A549 (cell line): ENCODE measurements around the gene ZNF536. TPM values are rescaled to one million over a fixed set of nuclear protein-coding genes. Genes with fewer than 3 reads are reported as not detected.
A peak's percentile ranks its signal among the peaks of the same experiment; 100 is the strongest.

Experiments used
- ATAC-seq, 2 experiments: fragments of 200-7000 bp in 1 of 2; fragments of >200 bp in 1 of 2; cut with Nextera tagmentation in 1 of 2; cut with Tn5 transposase in 1 of 2; 3 replicates each; pipeline versions ENCODE4 v1.8.0 to v1.9.1; 2018 to 2020; ENCODE audit warnings: mild to moderate bottlenecking in 1 of 2, moderate library complexity in 1 of 2
- CTCF ChIA-PET: fragments of 300-600 bp; sonication (Branson Sonifier 250); formaldehyde crosslinking; extraction: SDS; loops from one replicate; lab custom pipeline; 2021; ENCODE audit warnings: antibody characterized with exemption, inconsistent platforms; lab: Yijun Ruan, JAX
- POLR2A ChIA-PET: fragments of 350-600 bp; formaldehyde crosslinking; extraction: SDS; loops from one replicate; lab custom pipeline; 2021; ENCODE audit warnings: antibody characterized with exemption, inconsistent platforms; lab: Yijun Ruan, JAX
- DNase-seq, 2 experiments: peaks; one replicate each; pipeline versions ENCODE4 v3.0.0 to v3.0.0-alpha.2; 2011 to 2016; ENCODE audit warnings: low read depth in 1 of 2, low spot score in 1 of 2
- FAIRE-seq: peaks from 2 replicates; lab custom pipeline; 2011; peaks lifted over from hg19 to GRCh38; lab: Jason Lieb, UNC
- H3K27ac ChIP-seq, 2 experiments: fragments of >200 bp; sonication (Bioruptor Twin); formaldehyde crosslinking; 3 replicates each; pipeline ENCODE4 v1.5.1; 2016 to 2017
- H3K4me1 ChIP-seq: fragments of >200 bp; sonication (Bioruptor Twin); formaldehyde crosslinking; 3 replicates; pipeline ENCODE4 v1.6.1; 2016
- H3K4me2 ChIP-seq: fragments of >200 bp; sonication (Bioruptor Twin); formaldehyde crosslinking; 3 replicates; pipeline ENCODE4 v1.6.1; 2016
- H3K4me3 ChIP-seq: fragments of >200 bp; sonication (Bioruptor Twin); formaldehyde crosslinking; 3 replicates; pipeline ENCODE4 v1.5.1; 2016
- H3K9me3 ChIP-seq: fragments of >200 bp; sonication (Bioruptor Twin); formaldehyde crosslinking; 3 replicates; pipeline ENCODE4 v1.6.1; 2016
- BCL3 ChIP-seq: fragments of >200 bp; sonication (Bioruptor Twin); formaldehyde crosslinking; IDR thresholded peaks from 3 replicates; pipeline ENCODE4 v1.6.1; 2016
- CEBPB ChIP-seq, 2 experiments: fragments of >200 bp in 1 of 2; sonication (Bioruptor Twin) in 1 of 2; formaldehyde crosslinking in 1 of 2; IDR thresholded peaks; 2 replicates each; pipeline ENCODE4 v1.6.1; 2012 to 2016
- EHMT2 ChIP-seq: fragments of 200-600 bp; sonication (generic); IDR thresholded peaks from 2 replicates; pipeline ENCODE4 v1.6.1; 2016; ENCODE audit warnings: antibody characterized with exemption, low read depth, mild to moderate bottlenecking, moderate library complexity
- HDAC2 ChIP-seq: fragments of 200-600 bp; sonication (generic); IDR thresholded peaks from 2 replicates; pipeline ENCODE4 v1.6.1; 2016
- HOXA7 ChIP-seq: fragments of 250-450 bp; sonication (Bioruptor Pico); IDR thresholded peaks from 2 replicates; pipeline ENCODE4 v1.5.0; 2020; ENCODE audit warnings: mild to moderate bottlenecking, moderate library complexity
- JUN ChIP-seq, 2 experiments: fragments of >200 bp; sonication (Bioruptor Twin); formaldehyde crosslinking; IDR thresholded peaks; 2 replicates in 1 of 2; 3 replicates in 1 of 2; pipeline ENCODE4 v1.6.1; 2016 to 2017
- JUNB ChIP-seq: fragments of >200 bp; sonication (Bioruptor Twin); formaldehyde crosslinking; IDR thresholded peaks from 2 replicates; pipeline ENCODE4 v1.6.1; 2016
- KDM5A ChIP-seq: fragments of 200-600 bp; sonication (generic); IDR thresholded peaks from 2 replicates; pipeline ENCODE4 v1.6.1; 2016; ENCODE audit warnings: antibody characterized with exemption, mild to moderate bottlenecking
- MAX ChIP-seq: IDR thresholded peaks from 2 replicates; pipeline ENCODE4 v1.6.1; 2012
- NFE2L2 ChIP-seq: fragments of 150-350 bp; conservative IDR thresholded peaks from 2 replicates; pipeline ENCODE4 v1.6.1; 2014; ENCODE audit warnings: low read length
- NR3C1 ChIP-seq: fragments of >200 bp; sonication (Bioruptor Twin); formaldehyde crosslinking; IDR thresholded peaks from 3 replicates; pipeline ENCODE4 v1.6.1; 2017
- POLR2A ChIP-seq: IDR thresholded peaks from 2 replicates; pipeline ENCODE4 v1.6.1; 2012; ENCODE audit warnings: mild to moderate bottlenecking, low read length
- POLR2AphosphoS2 ChIP-seq: conservative IDR thresholded peaks from 2 replicates; pipeline ENCODE4 v1.6.1; 2012; ENCODE audit warnings: low read length, improper control_type of control experiment, inconsistent platforms
- RAD21 ChIP-seq, 2 experiments: fragments of >200 bp in 1 of 2; sonication (Bioruptor Twin) in 1 of 2; formaldehyde crosslinking in 1 of 2; IDR thresholded peaks in 1 of 2; conservative IDR thresholded peaks in 1 of 2; 2 replicates in 1 of 2; 3 replicates in 1 of 2; pipeline ENCODE4 v1.6.1; 2012 to 2018; ENCODE audit warnings: inconsistent platforms in 1 of 2
- RFX5 ChIP-seq: fragments of 450-650 bp; IDR thresholded peaks from 2 replicates; pipeline ENCODE4 v1.7.1; 2014; ENCODE audit warnings: antibody characterized with exemption, mild to moderate bottlenecking, moderate library complexity
- ZNF302 ChIP-seq: fragments of 250-450 bp; sonication (Bioruptor Pico); IDR thresholded peaks from 2 replicates; pipeline ENCODE4 v1.9.0; 2021; ENCODE audit warnings: inconsistent platforms, mild to moderate bottlenecking, moderate library complexity
- WGBS: methylation state at CpG from one replicate; pipeline ENCODE4 v1.1.6; 2017; ENCODE audit errors: missing lambda C conversion rate; 5-methylcytosine and 5-hydroxymethylcytosine counted together
- polyA plus RNA-seq, 4 experiments: library from polyadenylated mRNA; depleted of rRNA in 3 of 4; stranded (reverse); fragments of >200 nt; fragmentation: RNase III in 1 of 4; extraction: RNeasy Plus Mini Kit Qiagen cat#74134 plus additional on column Dnase treatment in 1 of 4; gene quantifications; 2 replicates in 3 of 4; 3 replicates in 1 of 4; pipeline ENCODE4 v1.2.3, GENCODE V29; 2011 to 2017
- TF ChIP-seq, protein P1 (sequence below): fragments of 150-350 bp; IDR thresholded peaks from 2 replicates; pipeline ENCODE4 v1.6.1; 2014; ENCODE audit warnings: low read depth, mild to moderate bottlenecking, low read length
- TF ChIP-seq, protein P2 (sequence below): fragments of >200 bp; sonication (Bioruptor Twin); formaldehyde crosslinking; IDR thresholded peaks from 2 replicates; pipeline ENCODE4 v1.6.1; 2016
- TF ChIP-seq, protein P3 (sequence below): fragments of >200 bp; sonication (Bioruptor Twin); formaldehyde crosslinking; IDR thresholded peaks from 3 replicates; pipeline ENCODE4 v1.5.1; 2016

Gene ZNF536
- polyA plus RNA-seq, 2 of the 4 experiments (the other 2 are of a cell fraction), result not detected

GRCh38 chr19:30566681-30567420, 194.7 kb downstream of the ZNF536 start:
- H3K4me3 ChIP-seq, result no peak overlapping the region
- DNase-seq (no peak), ATAC-seq (peak in 1 of 2 experiments; percentile 23; a peak in 1 of 6 replicates), FAIRE-seq (no peak)
- CTCF ChIA-PET, result interaction anchor here (1.1 to 1.5 kb wide), 3 partner anchors 12 to 60 kb away, joined by 3 read pairs; no protein-coding TSS in a partner anchor
- WGBS, result 30% methylated on average over 17 of the region's 22 CpGs
- no peak overlapping the region for H3K4me2 ChIP-seq
- H3K27ac ChIP-seq, result no peak overlapping the region
- H3K4me1 ChIP-seq, result no peaks in the 10 kb centered on the region
- POLR2A ChIA-PET, result no interaction called here
- TF ChIP-seq EHMT2 (no peak), JUNB (no peak), ZNF302 (CRISPR knock-in tag) (no peak)
- TF ChIP-seq, protein P1, sequence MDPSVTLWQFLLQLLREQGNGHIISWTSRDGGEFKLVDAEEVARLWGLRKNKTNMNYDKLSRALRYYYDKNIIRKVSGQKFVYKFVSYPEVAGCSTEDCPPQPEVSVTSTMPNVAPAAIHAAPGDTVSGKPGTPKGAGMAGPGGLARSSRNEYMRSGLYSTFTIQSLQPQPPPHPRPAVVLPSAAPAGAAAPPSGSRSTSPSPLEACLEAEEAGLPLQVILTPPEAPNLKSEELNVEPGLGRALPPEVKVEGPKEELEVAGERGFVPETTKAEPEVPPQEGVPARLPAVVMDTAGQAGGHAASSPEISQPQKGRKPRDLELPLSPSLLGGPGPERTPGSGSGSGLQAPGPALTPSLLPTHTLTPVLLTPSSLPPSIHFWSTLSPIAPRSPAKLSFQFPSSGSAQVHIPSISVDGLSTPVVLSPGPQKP, result no peak
- H3K9me3 ChIP-seq, result 0 out of 3 replicates have a peak, but pooled peaks cover 3% of the 10 kb centered on the region

DNA sequence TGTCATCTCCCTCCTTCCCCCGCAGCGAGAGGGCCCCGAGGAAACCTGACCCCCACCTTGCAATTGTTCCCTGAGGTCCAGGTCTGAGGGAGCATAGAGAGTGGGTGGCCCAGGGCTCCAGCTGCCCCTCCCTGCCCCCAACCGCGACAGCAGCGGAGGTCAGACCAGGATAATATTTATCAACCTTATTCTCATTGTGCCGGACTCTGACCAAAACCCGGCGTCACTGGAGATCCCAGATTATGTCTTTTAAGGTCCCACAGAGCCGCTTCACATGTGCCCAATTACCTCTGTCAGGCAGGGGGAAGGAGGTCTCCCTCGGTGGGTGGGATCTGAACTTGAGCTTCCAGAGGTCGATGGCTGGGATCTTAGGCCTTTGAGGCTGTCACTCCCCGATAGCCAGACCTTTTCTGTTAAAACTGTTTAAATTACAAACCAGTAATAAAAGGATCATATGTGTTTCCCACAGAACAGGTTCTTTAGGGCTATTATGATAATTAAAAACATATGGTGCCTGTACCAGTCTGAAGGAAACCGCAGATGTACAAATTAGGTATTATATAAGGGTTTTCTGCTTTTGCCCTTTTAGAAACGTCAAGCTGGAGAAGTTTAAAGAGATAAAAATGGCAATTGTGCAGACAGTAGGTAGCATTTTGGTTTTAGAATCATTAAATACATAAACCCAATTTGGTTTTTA, 195.5 kb downstream of the ZNF536 start:
- H3K4me1 ChIP-seq, result no peaks in the 10 kb centered on the region
- no peak overlapping the region for H3K27ac ChIP-seq
- no peak overlapping the region for H3K4me3 ChIP-seq
- ATAC-seq (no peak), FAIRE-seq (peak; percentile 7), DNase-seq (no peak)
- 37% methylated on average over 15 of the region's 15 CpGs for WGBS
- 0 out of 3 replicates have a peak, but pooled peaks cover 3% of the 10 kb centered on the region for H3K9me3 ChIP-seq
- TF ChIP-seq, protein P2, sequence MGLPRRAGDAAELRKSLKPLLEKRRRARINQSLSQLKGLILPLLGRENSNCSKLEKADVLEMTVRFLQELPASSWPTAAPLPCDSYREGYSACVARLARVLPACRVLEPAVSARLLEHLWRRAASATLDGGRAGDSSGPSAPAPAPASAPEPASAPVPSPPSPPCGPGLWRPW, result no peak
- TF ChIP-seq CEBPB (IDR thresholded peaks at IDR 0.05) (no peak), BCL3 (no peak), NFE2L2 (no peak), POLR2A (no peak), JUN (IDR thresholded peaks at IDR 0.05) (no peak), RAD21 (conservative IDR thresholded peaks at IDR 0.05 in 1 of 2, IDR thresholded peaks at IDR 0.05 in 1 of 2) (no peak), JUNB (no peak), NR3C1 (no peak)
- no peak overlapping the region for H3K4me2 ChIP-seq
- ChIA-PET POLR2A (no interaction called here), CTCF (interaction anchor here (1.1 kb wide), 1 partner anchor 61 kb away, joined by 3 read pairs; no protein-coding TSS in a partner anchor)

GRCh38 chr19:30570194-30570593, 198.0 kb downstream of the ZNF536 start:
- DNase-seq, result no peak
- Histone ChIP-seq H3K9me3 (no peaks in the 10 kb centered on the region), H3K27ac (no peak overlapping the region), H3K4me3 (no peak overlapping the region), H3K4me2 (no peak overlapping the region), H3K4me1 (no peaks in the 10 kb centered on the region)
- TF ChIP-seq RFX5 (no peak), NR3C1 (no peak), HOXA7 (CRISPR knock-in tag) (no peak), POLR2AphosphoS2 (no peak), KDM5A (no peak), MAX (no peak), HDAC2 (no peak), BCL3 (no peak), JUNB (no peak)
- TF ChIP-seq, protein P1, result no peak
- TF ChIP-seq, protein P3, sequence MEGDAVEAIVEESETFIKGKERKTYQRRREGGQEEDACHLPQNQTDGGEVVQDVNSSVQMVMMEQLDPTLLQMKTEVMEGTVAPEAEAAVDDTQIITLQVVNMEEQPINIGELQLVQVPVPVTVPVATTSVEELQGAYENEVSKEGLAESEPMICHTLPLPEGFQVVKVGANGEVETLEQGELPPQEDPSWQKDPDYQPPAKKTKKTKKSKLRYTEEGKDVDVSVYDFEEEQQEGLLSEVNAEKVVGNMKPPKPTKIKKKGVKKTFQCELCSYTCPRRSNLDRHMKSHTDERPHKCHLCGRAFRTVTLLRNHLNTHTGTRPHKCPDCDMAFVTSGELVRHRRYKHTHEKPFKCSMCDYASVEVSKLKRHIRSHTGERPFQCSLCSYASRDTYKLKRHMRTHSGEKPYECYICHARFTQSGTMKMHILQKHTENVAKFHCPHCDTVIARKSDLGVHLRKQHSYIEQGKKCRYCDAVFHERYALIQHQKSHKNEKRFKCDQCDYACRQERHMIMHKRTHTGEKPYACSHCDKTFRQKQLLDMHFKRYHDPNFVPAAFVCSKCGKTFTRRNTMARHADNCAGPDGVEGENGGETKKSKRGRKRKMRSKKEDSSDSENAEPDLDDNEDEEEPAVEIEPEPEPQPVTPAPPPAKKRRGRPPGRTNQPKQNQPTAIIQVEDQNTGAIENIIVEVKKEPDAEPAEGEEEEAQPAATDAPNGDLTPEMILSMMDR, result no peak
- ChIA-PET CTCF (interaction anchor here (1.5 kb wide), 1 partner anchor 854 kb away, joined by 3 read pairs; no protein-coding TSS in a partner anchor), POLR2A (no interaction called here)
- FAIRE-seq, result no peak
- WGBS, result 7% methylated on average over 14 of the region's 14 CpGs
- no peak for ATAC-seq
